Natural killer cell (primary cell): Measurements from ENCODE around the gene SLC4A4. TPM values are rescaled to one million over a fixed set of nuclear protein-coding genes. Genes with fewer than 3 reads are reported as not detected.

Experiments used
- ATAC-seq, 3 donors: fragments of 150-1000 bp in 2 of 3; fragments of 200-7000 bp in 1 of 3; cut with Tn5 transposase; 1 replicate in 1 of 3; 2 replicates in 2 of 3; pipeline ENCODE4 v1.10.0; 2021; ENCODE audit warnings: mild to moderate bottlenecking in 2 of 3, moderate library complexity in 2 of 3
- DNase-seq, 2 donors: peaks; one replicate each; pipeline versions ENCODE4 v3.0.0 to v3.0.0-alpha.2; 2013 to 2021; ENCODE audit warnings: mixed read lengths in 1 of 2
- H3K27ac ChIP-seq: one replicate; pipeline ENCODE4 v1.5.1; 2013; ENCODE audit warnings: mild to moderate bottlenecking, low read length
- H3K27me3 ChIP-seq: one replicate; pipeline ENCODE4 v1.6.1; 2013; ENCODE audit warnings: low read length; ENCODE audit not compliant: control insufficient read depth, insufficient read depth
- H3K36me3 ChIP-seq: one replicate; pipeline ENCODE4 v1.6.1; 2013; ENCODE audit warnings: low read length; ENCODE audit not compliant: control insufficient read depth, insufficient read depth
- H3K4me1 ChIP-seq: one replicate; pipeline ENCODE4 v1.6.1; 2013; ENCODE audit warnings: low read length; ENCODE audit not compliant: control insufficient read depth, insufficient read depth
- H3K4me3 ChIP-seq: one replicate; pipeline ENCODE4 v1.5.1; 2013; ENCODE audit warnings: low read length
- H3K9me3 ChIP-seq: one replicate; pipeline ENCODE4 v1.6.1; 2013; ENCODE audit warnings: low read length; ENCODE audit not compliant: control insufficient read depth, insufficient read depth
- H3K27ac Mint-ChIP-seq, 2 donors: one replicate each; pipeline ENCODE4 v1.8.0; 2022; ENCODE audit warnings: mild to moderate bottlenecking in 2 of 2, mixed read lengths in 2 of 2, moderate library complexity in 1 of 2
- H3K27me3 Mint-ChIP-seq, 2 donors: one replicate each; pipeline ENCODE4 v1.8.0; 2022; ENCODE audit warnings: low read depth in 2 of 2, mixed read lengths in 2 of 2
- H3K36me3 Mint-ChIP-seq: one replicate; pipeline ENCODE4 v1.8.0; 2022; ENCODE audit warnings: mixed read lengths
- H3K4me1 Mint-ChIP-seq, 2 donors: one replicate each; pipeline ENCODE4 v1.8.0; 2022; ENCODE audit warnings: mixed read lengths in 2 of 2
- H3K4me3 Mint-ChIP-seq: one replicate; pipeline ENCODE4 v1.8.0; 2022; ENCODE audit warnings: mild to moderate bottlenecking, moderate library complexity, mixed read lengths
- H3K9me3 Mint-ChIP-seq, 2 donors: one replicate each; pipeline ENCODE4 v1.8.0; 2022; ENCODE audit warnings: mixed read lengths in 2 of 2
- WGBS: methylation state at CpG from one replicate; pipeline ENCODE4 v1.1.7; 2013; ENCODE audit warnings: missing lambda C conversion rate; ENCODE audit not compliant: insufficient coverage; 5-methylcytosine and 5-hydroxymethylcytosine counted together
- intact Hi-C: fragments of 100-400 bp; cut with micrococcal nuclease; formaldehyde crosslinking; loops from one replicate; pipeline ENCODE4 v1.14.2; 2022
- total RNA-seq, 4 donors: library from RNA; stranded (reverse); fragments of 120-200 nt in 1 of 4; gene quantifications; one replicate each; pipeline versions ENCODE4 v1.2.3 to v1.2.4, GENCODE V29; 2013 to 2022
- TF ChIP-seq, protein P1 (sequence below): fragments of 200-600 bp; IDR thresholded peaks from one replicate; pipeline ENCODE4 v1.8.0; 2022; ENCODE audit warnings: antibody characterized with exemption

SLC4A4 gene
- total RNA-seq, 3 donors from 2014 or later (not counting 1 experiment from before 2014, with no cell fraction given) = 17.9 to 20.4 (median 19.1) TPM

DNA sequence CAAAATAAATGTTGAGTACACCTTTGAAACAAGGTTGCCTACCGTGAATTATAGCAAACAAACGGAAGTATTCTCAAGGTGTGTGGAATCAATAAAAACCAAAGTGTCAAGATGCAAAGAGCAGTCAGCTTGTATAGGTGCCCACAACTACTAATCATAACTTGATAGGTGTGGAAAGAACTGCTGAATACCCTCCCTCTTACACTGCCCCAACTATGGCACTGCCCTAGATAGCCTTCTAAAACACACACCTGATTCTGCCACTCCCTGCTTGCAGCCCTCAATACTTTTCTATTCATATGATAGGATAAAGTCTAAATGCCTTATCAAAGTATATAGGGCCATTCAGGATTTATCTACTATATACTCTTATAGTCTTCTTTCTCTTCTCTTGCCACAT is 31.1 kb upstream of the SLC4A4 start:
- DNase-seq = no peak
- TF ChIP-seq, protein P1, sequence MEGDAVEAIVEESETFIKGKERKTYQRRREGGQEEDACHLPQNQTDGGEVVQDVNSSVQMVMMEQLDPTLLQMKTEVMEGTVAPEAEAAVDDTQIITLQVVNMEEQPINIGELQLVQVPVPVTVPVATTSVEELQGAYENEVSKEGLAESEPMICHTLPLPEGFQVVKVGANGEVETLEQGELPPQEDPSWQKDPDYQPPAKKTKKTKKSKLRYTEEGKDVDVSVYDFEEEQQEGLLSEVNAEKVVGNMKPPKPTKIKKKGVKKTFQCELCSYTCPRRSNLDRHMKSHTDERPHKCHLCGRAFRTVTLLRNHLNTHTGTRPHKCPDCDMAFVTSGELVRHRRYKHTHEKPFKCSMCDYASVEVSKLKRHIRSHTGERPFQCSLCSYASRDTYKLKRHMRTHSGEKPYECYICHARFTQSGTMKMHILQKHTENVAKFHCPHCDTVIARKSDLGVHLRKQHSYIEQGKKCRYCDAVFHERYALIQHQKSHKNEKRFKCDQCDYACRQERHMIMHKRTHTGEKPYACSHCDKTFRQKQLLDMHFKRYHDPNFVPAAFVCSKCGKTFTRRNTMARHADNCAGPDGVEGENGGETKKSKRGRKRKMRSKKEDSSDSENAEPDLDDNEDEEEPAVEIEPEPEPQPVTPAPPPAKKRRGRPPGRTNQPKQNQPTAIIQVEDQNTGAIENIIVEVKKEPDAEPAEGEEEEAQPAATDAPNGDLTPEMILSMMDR = no peak
- Histone ChIP-seq H3K9me3 (no peaks in the 10 kb centered on the region), H3K27ac (no peak overlapping the region), H3K4me3 (no peak overlapping the region), H3K36me3 (no peaks in the 10 kb centered on the region), H3K27me3 (no peaks in the 10 kb centered on the region), H3K4me1 (peaks cover 4% of the 10 kb centered on the region)
- Mint-ChIP-seq H3K27me3 (no peaks in the 10 kb centered on the region), H3K36me3 (no peaks in the 10 kb centered on the region), H3K9me3 (peaks cover 4 to 7% of the 10 kb centered on the region in 2 donors), H3K4me1 (peaks cover 17 to 19% of the 10 kb centered on the region in 2 donors), H3K27ac (no peak overlapping the region), H3K4me3 (no peak overlapping the region)
- no peak for ATAC-seq
- 84% methylated on average over 2 of the region's 2 CpGs for WGBS
- intact Hi-C loops = no loop called here

DNA sequence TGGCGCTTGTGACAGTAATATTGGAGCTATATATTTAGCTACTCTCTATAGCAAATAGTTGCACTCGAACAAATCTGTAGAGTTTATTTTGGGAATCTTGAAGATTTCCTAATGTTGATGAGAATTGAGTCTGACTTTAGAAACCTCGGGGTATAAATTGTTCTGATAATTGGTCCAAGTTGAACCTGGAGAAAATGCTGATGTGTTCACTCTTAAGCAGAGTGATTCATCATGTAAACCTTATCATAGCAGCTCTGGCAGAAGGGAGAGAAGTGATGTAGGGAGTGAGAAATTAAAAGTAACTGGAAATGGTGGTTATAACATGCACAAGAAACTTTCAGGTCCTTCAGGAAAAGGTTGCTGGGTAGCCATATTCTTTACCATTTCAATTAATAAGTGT is 16.4 kb upstream of the SLC4A4 start:
- TF ChIP-seq, protein P1 = no peak
- Mint-ChIP-seq H3K4me3 (no peak overlapping the region), H3K4me1 (peaks cover 19 to 21% of the 10 kb centered on the region in 2 donors), H3K27ac (no peak overlapping the region), H3K27me3 (no peaks in the 10 kb centered on the region), H3K36me3 (no peaks in the 10 kb centered on the region), H3K9me3 (no peaks in the 10 kb centered on the region)
- H3K9me3 ChIP-seq = no peaks in the 10 kb centered on the region
- no peaks in the 10 kb centered on the region for H3K27me3 ChIP-seq
- DNase-seq (no peak), ATAC-seq (no peak)
- no peaks in the 10 kb centered on the region for H3K4me1 ChIP-seq
- 88% methylated on average over 2 of the region's 3 CpGs for WGBS
- no peak overlapping the region for H3K4me3 ChIP-seq
- H3K27ac ChIP-seq = no peak overlapping the region
- H3K36me3 ChIP-seq = no peaks in the 10 kb centered on the region
- intact Hi-C loops = no loop called here

DNA sequence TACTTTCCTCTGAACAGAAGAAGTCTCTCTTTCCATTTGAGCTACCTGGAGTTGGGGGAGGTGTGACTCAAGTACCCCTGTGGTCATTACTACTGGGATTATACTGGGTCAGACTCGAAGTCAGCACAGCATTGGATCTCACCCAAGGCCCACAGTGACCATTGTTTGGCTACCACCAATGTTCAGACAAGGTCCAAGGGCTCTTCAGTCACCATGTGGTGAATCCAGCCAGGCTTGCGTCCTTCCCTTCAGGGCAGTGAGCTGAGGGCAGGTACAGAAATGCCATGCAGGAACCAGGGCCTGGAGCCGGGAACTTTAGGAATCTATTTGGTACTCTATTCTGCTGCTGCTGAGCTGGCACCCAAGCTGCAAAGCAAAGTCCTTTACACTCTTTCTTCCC is 5.5 kb upstream of the SLC4A4 start:
- peaks cover 9 to 14% of the 10 kb centered on the region in 2 donors for H3K4me1 Mint-ChIP-seq
- no peak overlapping the region for H3K27ac Mint-ChIP-seq
- no peaks in the 10 kb centered on the region for H3K9me3 Mint-ChIP-seq
- no peak overlapping the region for H3K4me3 Mint-ChIP-seq
- no peaks in the 10 kb centered on the region for H3K36me3 ChIP-seq
- TF ChIP-seq, protein P1 = no peak
- no peaks in the 10 kb centered on the region for H3K36me3 Mint-ChIP-seq
- H3K27ac ChIP-seq = no peak overlapping the region
- no peak overlapping the region for H3K4me3 ChIP-seq
- intact Hi-C loops = no loop called here
- H3K9me3 ChIP-seq = no peaks in the 10 kb centered on the region
- H3K27me3 ChIP-seq = no peaks in the 10 kb centered on the region
- DNase-seq = no peak
- 86% methylated on average over 3 of the region's 3 CpGs for WGBS
- H3K27me3 Mint-ChIP-seq = no peaks in the 10 kb centered on the region
- no peak for ATAC-seq
- H3K4me1 ChIP-seq = no peaks in the 10 kb centered on the region

DNA sequence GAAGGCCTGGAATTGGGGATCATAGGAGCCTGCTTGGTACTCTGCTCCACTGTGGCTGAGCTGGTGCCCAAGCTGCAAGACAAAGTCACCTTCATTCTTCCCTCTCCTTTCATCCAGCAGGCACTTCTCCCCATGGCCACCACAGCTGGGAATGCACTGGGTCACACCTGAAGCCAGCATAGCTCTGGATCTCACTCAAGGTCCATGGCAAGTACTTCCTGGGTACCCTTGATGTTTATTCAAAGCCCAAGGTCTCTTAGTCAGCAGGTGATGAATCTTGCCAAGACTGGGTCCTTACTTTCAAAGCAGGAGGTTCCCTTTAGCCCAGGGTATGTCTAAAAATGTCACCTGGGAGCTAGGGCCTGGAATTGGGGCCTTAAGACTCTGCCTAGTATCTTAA is 4.9 kb upstream of the SLC4A4 start:
- TF ChIP-seq, protein P1 = no peak
- no peaks in the 10 kb centered on the region for H3K9me3 Mint-ChIP-seq
- DNase-seq (no peak), ATAC-seq (no peak)
- H3K36me3 Mint-ChIP-seq = no peaks in the 10 kb centered on the region
- intact Hi-C loops = no loop called here
- Histone ChIP-seq H3K36me3 (no peaks in the 10 kb centered on the region), H3K4me1 (peaks cover 2% of the 10 kb centered on the region), H3K27ac (no peak overlapping the region), H3K4me3 (no peak overlapping the region), H3K27me3 (no peaks in the 10 kb centered on the region), H3K9me3 (no peaks in the 10 kb centered on the region)
- H3K4me1 Mint-ChIP-seq = peaks cover 9 to 19% of the 10 kb centered on the region in 2 donors
- no peaks in the 10 kb centered on the region for H3K27me3 Mint-ChIP-seq
- no peak overlapping the region for H3K27ac Mint-ChIP-seq
- no peak overlapping the region for H3K4me3 Mint-ChIP-seq
